Measurements from ENCODE around the gene SLC27A4. TPM values are rescaled to one million over a fixed set of nuclear protein-coding genes. Genes with fewer than 3 reads are reported as not detected.

SLC27A4 gene
- total RNA-seq, 1 experiment from 2014 or later = 51.6 TPM

DNA sequence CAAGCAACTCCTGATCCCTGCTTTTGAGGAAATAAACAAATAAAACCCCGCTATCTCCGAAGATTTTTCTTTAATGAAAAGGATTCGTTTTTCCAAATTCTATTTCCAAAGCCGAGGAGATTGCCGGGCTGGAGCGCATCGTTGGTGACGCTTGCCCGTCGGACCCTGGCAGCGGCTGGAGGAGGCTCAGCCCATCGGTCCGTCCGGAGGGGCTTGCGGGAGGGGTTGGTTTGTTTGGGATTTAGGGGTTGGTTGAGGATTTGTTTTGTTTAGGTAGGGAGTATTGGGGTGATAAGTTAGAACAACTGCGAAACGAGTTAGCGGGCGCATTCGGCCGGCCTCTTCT lies 51.6 kb downstream of the SLC27A4 start:
- no peak for DNase-seq (ENCODE audit: low spot score)

- DNase-seq (ENCODE audit: low spot score) = no peak
These were observed 52.2 kb downstream of the SLC27A4 start for GRCh38 chr9:128392302-128393144.

GRCh38 chr9:128393145-128393775 lies 52.9 kb downstream of the SLC27A4 start:
- no peak for DNase-seq (ENCODE audit: low spot score)

GRCh38 chr9:128393970-128394369 lies 53.6 kb downstream of the SLC27A4 start:
- DNase-seq (ENCODE audit: low spot score) = no peak

- no peak for DNase-seq (ENCODE audit: low spot score)
These were observed 54.2 kb downstream of the SLC27A4 start for GRCh38 chr9:128394379-128395168.

- DNase-seq (ENCODE audit: low spot score) = no peak
These were observed 56.8 kb downstream of the SLC27A4 start for GRCh38 chr9:128396970-128397613.

DNA sequence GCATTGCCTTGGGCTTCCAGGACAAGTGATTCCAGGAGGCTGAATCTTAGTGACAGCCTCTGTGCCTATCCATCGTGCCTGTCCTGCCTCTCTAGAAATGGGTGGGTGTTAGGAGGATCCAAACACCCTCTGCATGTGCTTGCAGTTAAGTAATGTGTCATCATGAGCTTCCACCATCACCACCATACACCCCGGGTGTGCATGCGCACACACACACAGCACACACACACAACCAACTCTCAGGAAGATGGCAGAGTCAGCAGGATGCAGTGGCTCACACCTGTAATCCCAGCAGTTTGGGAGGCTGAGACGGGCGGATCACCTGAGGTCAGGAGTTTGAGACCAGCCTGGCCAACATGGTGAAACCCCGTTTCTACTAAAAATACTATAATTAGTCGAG lies 57.5 kb downstream of the SLC27A4 start:
- no peak for DNase-seq (ENCODE audit: low spot score)

GRCh38 chr9:128399861-128400260 lies 59.5 kb downstream of the SLC27A4 start:
- no peak for DNase-seq (ENCODE audit: low spot score)

GRCh38 chr9:128404560-128404959 lies 64.2 kb downstream of the SLC27A4 start:
- DNase-seq (ENCODE audit: low spot score) = no peak

GRCh38 chr9:128405077-128405779 lies 64.9 kb downstream of the SLC27A4 start:
- DNase-seq (ENCODE audit: low spot score) = no peak

DNA sequence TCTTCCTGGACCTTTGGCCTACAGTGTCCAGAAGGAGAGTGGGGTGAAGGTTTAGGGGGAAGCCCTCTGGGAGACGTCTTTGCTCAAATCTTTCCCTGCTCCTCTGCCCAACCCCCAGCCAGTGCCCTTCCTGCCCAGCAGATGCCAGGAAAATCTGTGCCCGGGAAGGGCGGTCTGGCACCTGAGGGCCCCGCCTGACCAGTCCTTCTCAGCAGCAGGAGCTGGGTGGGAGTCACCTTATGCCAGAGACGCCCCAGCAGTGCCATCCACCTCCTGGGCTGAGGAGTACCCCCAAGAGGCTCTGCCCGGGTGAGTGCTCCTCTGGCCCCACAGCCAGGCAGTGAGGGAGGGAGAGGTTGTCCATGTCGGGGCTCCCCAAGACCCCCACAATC lies 65.4 kb downstream of the SLC27A4 start:
- no peak for DNase-seq (ENCODE audit: low spot score)

- DNase-seq (ENCODE audit: low spot score) = no peak
These were observed 66.6 kb downstream of the SLC27A4 start for GRCh38 chr9:128406848-128407391.

DNA sequence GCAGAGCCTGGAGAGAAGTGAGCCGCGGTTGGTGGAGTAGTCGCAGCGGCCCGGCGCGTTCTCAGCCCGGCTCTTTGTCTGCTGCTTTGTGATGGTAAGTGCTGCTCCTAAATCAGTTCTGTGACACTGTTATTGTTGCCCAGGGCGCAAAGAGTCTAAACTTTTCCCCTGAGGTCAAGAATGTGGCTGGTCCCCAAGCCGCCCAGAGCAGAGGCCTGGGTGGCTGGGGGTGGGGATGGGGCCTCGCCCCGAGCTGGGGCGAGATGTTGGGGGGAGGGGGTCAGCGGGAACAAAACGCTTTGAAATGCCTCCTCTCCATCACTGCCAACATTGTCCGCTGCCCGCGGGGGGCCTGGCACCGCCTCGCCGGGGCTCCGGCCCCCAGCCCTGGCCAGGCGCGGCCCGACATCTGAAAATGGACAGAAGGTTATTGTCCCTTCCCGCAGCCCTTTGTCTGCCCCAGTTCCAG lies 68.7 kb downstream of the SLC27A4 start:
- no peak for DNase-seq (ENCODE audit: low spot score)

- DNase-seq (ENCODE audit: low spot score) = no peak
These were observed 69.1 kb downstream of the SLC27A4 start for GRCh38 chr9:128409450-128409849.

GRCh38 chr9:128409978-128410377 lies 69.7 kb downstream of the SLC27A4 start:
- DNase-seq (ENCODE audit: low spot score) = peak; percentile 42

Other genes with a start within 250 kb of the SLC27A4 start
- 84.2 and 87.7 TPM in 2 replicates for gene PTGES2, start 212.8 kb upstream of the SLC27A4 start, total RNA-seq (2014; rRNA removed; shearing (Covaris generic))
- gene LCN2, start 191.1 kb upstream of the SLC27A4 start, total RNA-seq (2014; rRNA removed; shearing (Covaris generic)) = 0.14 and 1.1 TPM in 2 replicates
- 146 and 238 TPM in 2 replicates for gene BBLN, start 180.3 kb upstream of the SLC27A4 start, total RNA-seq (2014; rRNA removed; shearing (Covaris generic))
- 60.6 and 70.1 TPM in 2 replicates for gene CIZ1, start 149.0 kb upstream of the SLC27A4 start, total RNA-seq (2014; rRNA removed; shearing (Covaris generic))
- gene DNM1, start 137.1 kb upstream of the SLC27A4 start, total RNA-seq (2014; rRNA removed; shearing (Covaris generic)) = 16.7 and 20.6 TPM in 2 replicates
- gene GOLGA2, start 64.5 kb upstream of the SLC27A4 start, total RNA-seq (2014; rRNA removed; shearing (Covaris generic)) = 118 and 155 TPM in 2 replicates
- gene SWI5, start 64.3 kb upstream of the SLC27A4 start, total RNA-seq (2014; rRNA removed; shearing (Covaris generic)) = 110 and 118 TPM in 2 replicates
- 28.8 and 30.5 TPM in 2 replicates for gene TRUB2, start 18.1 kb upstream of the SLC27A4 start, total RNA-seq (2014; rRNA removed; shearing (Covaris generic))
- gene COQ4, start 17.7 kb upstream of the SLC27A4 start, total RNA-seq (2014; rRNA removed; shearing (Covaris generic)) = 68.4 and 70.0 TPM in 2 replicates
- 105 and 125 TPM in 2 replicates for gene URM1, start 30.8 kb downstream of the SLC27A4 start, total RNA-seq (2014; rRNA removed; shearing (Covaris generic))
- 60.3 and 64.0 TPM in 2 replicates for gene CERCAM, start 80.3 kb downstream of the SLC27A4 start, total RNA-seq (2014; rRNA removed; shearing (Covaris generic))
- 44.7 and 55.7 TPM in 2 replicates for gene ODF2, start 115.5 kb downstream of the SLC27A4 start, total RNA-seq (2014; rRNA removed; shearing (Covaris generic))
- 97.5 and 101 TPM in 2 replicates for gene GLE1, start 164.2 kb downstream of the SLC27A4 start, total RNA-seq (2014; rRNA removed; shearing (Covaris generic))
- gene SPTAN1, start 212.1 kb downstream of the SLC27A4 start, total RNA-seq (2014; rRNA removed; shearing (Covaris generic)) = 411 and 440 TPM in 2 replicates

Data from A172 (cell line).